ENCODE data around the gene OR52E8.

GRCh38 chr11:5841797-5842196 is 15.7 kb downstream of the OR52E8 start, which contains the start of gene OR52E6:
- TF ChIP-seq CTCF (IDR thresholded peaks at IDR 0.05; ENCODE audit: borderline replicate concordance, extremely low read depth, low read length, poor library complexity, severe bottlenecking): no peak
- TF ChIP-seq EZH2 (IDR thresholded peaks at IDR 0.05; ENCODE audit: borderline replicate concordance, low read depth, low read length, severe bottlenecking): no peak
